ENCODE results near the gene ZC3H10. TPM values are rescaled to one million over a fixed set of nuclear protein-coding genes. Genes with fewer than 3 reads are reported as not detected.

Gene ZC3H10
- total RNA-seq, 1 donor from 2014 or later, result 5.0 TPM

DNA sequence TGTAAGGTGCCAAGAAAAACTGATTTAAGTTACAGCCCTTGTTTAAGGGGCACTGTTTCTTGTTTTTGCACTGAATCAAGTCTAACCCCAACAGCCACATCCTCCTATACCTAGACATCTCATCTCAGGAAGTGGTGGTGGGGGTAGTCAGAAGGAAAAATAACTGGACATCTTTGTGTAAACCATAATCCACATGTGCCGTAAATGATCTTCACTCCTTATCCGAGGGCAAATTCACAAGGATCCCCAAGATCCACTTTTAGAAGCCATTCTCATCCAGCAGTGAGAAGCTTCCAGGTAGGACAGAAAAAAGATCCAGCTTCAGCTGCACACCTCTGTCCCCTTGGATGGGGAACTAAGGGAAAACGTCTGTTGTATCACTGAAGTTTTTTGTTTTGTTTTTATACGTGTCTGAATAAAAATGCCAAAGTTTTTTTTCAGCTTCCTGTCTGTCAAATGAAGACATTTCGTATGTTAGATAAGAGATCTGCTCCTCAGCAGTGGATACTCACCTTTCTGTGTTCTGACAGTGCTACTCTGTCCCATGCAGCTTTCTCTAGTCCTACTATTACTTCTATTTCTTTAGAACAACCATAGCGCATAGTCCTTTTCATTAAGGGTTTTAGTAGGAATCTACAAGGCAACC is 14.9 kb upstream of the ZC3H10 start:
- no peak for DNase-seq (ENCODE audit: low read depth in 2 of 2)

DNA sequence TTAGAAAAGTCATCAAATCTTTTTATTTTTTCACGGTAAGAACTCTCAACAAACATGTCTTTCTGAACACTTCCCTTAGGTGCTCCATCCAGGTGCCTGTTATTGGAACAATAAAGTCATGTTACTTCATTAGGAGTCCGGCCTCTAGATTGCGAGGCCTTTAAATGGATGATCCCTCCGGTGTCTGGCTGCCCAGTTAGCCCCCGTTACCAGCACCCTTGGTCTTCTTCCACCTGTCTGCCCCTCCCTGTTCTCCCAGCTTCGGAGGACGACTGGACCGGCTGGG is 14.3 kb upstream of the ZC3H10 start:
- DNase-seq (ENCODE audit: low read depth in 2 of 2), result no peak

DNA sequence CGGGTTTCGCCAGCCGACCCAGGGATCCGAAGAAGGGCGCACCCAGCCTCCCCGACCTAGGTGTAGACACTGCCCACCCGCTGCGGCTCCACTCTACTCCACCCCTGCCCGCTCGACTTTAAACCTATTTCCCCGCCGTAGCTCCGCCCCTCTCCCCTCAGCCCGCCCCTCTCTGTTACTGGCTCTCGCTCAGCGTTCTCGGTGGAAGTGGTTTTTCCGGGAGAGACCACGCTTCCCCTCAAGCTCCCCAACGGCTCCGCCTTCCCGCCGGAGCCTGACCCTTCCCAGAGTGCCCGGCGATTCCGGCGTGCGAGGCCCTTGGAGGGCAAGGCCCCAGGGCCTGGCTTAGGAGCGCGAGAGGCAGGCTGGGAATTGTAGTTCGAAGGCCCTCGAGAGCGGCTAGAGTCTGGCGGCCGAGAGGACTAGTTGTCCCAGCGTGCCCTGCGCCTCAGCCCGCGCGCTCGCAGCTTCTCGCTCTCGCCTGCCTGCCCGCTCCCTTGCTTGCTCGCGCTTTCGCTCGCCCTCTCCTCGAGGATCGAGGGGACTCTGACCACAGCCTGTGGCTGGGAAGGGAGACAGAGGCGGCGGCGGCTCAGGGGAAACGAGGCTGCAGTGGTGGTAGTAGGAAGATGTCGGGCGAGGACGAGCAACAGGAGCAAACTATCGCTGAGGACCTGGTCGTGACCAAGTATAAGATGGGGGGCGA is 13.8 kb upstream of the ZC3H10 start, which contains the start of gene PA2G4:
TSS of gene PA2G4 (plus strand) at position 451 of the 706 bp plus-strand sequence. CDS start at position 630, 179 bp downstream.
- DNase-seq (ENCODE audit: low read depth in 2 of 2), result peak; percentile 99 to 100

DNA sequence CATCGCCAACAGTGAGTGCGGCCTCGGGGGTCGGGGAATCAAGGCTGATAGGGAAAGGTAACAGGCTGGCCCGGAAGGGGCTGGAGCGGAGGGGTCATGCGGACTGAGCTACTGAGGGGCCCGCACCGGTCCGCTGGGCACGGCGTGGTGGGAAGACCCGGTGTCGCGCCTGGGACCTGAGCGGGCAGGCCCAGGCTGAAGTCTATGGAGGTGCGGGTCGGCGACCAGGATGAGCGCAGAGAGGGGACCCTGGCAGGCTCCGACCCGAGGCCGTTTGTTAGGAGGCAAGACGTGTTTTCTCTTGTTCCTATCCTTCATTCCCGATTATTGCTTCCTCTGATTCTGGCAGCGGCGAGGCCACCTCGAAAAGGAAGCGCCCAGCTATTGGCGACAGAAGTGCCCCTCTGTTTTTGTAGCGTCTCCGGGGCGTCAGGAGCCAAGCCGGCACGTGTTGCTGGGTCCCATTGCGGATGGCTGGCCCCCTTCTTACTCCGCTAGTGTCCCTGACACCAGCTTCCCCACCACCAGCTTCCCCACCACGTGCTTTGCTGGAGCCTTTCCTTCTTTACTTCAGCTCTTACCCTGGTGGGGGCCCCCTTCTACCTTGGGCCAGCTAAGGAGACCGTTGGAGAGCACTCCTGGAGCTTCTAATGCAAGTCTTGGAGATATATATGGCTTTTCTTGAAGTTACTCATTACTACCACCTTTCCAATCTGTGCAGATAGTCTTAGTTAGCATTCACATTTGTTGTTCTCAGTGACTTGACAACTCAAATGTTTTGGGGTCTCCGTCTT is 13.1 kb upstream of the ZC3H10 start:
- DNase-seq (ENCODE audit: low read depth in 2 of 2), result peak; percentile 31 to 56

DNA sequence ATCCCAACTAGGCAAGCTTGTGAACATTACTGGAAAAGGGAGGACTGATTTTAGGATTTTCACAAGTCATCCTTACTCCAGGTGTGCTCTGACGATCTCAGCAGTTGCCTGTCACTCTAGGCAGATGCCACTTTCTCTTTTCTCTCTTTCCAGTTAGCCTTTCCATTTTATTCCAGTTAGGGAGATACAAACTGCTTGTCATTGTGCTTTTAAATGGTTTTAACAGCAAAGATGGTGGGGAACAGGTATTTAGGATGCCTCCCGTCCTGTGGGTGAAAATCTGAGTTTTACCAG is 12.5 kb upstream of the ZC3H10 start:
- no peak for DNase-seq (ENCODE audit: low read depth in 2 of 2)

DNA sequence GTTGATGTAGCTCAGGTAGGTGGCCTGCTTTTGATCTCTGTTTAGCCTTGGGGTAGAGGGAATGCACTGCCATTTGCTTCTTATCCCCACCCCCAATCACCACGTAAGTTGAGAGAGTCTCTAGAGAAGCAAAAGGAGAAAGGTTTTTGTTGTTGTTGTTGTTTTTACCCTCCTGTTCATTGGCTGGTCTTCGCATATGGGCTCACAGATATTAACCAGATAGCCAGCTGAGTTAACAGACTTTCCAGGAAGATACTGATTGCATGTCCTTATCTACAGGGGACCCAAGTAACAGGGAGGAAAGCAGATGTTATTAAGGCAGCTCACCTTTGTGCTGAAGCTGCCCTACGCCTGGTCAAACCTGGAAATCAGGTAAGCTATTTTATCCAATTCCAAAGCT is 10.8 kb upstream of the ZC3H10 start:
- no peak for DNase-seq (ENCODE audit: low read depth in 2 of 2)

DNA sequence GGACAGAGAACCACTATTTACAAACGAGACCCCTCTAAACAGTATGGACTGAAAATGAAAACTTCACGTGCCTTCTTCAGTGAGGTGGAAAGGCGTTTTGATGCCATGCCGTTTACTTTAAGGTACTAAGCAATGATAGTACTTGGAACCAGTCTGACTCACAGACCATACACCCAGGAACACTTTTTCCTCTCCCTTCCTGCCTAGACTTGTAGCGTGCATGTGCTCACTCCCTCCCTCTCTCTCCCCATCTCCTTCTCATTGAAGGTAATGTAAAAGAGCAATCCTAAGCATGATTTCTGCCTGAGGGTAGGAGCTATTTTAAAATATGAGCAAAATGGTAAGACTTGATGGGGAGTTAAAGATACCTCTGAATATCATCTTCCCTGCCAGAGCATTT is 7.5 kb upstream of the ZC3H10 start:
- DNase-seq (ENCODE audit: low read depth in 2 of 2), result no peak

DNA sequence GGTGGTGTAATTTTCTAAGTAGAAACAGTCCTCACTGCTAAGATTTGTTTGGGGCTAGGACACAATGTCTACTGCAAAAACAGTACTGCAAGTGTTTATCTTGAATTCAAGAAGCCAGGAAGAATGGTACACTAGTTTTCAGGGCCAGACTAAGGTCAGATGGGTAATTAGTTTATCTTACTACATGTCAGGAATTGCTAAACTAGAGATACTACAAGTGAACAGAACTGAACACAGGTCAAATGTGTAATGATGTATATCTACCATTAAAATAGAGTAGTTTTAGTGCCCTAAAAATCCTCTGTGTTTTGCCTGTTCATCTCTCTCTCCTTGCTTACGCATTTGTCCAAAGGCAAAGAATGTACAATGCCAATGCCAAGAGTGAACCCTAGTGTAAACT is 4.0 kb upstream of the ZC3H10 start:
- no peak for DNase-seq (ENCODE audit: low read depth in 2 of 2)

DNA sequence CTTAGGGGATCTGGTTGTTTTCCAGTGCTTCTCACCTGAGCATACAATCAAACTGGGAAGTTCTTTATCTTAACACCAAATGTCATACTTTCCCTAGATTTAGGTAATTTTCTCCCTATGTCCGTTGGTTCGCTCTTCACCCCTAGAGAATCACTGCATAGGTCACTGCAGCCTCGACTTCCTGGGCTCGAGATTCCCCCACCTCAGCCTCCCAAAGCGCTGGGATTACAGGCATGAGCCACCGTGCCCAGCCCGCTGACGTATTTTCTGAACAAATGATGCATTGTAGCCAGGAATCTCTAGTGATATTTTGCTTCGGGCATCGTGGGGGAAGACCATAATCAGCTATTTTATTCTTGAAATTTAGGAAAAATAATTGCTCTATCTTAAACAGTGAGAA is 2.7 kb upstream of the ZC3H10 start:
- peak; percentile 46 to 47 for DNase-seq (ENCODE audit: low read depth in 2 of 2)

DNA sequence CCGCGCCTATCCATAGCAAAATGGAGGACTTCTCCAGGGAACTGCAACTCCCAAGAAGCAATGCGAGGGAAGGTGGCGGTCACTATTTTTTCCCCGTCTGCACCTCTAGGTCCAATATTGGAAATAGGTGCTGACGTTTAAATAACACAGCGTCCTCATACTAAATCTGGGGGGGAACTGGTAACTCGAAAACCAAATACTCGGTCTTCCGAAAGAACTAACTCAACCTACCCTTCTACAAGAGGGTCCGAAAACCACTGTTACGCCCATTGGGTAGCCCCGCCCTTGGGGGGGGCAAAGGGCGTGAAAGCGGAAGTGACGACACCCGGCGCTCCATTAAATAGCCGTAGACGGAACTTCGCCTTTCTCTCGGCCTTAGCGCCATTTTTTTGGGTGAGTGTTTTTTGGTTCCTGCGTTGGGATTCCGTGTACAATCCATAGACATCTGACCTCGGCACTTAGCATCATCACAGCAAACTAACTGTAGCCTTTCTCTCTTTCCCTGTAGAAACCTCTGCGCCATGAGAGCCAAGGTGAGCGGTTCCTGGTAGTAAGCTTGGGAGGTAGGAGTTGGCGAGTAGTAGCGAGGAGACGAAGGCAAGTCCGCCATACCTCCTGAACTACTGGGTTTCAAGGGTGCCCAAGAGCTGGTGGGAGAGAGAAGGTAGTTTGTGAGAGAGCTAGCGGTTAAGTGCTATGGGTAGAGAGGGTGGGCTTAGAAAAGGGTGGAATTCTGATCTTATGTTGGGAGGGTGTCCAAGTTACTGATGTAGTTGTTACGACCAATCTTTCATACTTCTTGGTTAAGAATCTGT is 1.6 kb upstream of the ZC3H10 start, which contains the start of gene RPL41:
TSS of gene RPL41 (plus strand) at position 367 of the 815 bp plus-strand sequence.
- peak; percentile 97 for DNase-seq (ENCODE audit: low read depth in 2 of 2)

DNA sequence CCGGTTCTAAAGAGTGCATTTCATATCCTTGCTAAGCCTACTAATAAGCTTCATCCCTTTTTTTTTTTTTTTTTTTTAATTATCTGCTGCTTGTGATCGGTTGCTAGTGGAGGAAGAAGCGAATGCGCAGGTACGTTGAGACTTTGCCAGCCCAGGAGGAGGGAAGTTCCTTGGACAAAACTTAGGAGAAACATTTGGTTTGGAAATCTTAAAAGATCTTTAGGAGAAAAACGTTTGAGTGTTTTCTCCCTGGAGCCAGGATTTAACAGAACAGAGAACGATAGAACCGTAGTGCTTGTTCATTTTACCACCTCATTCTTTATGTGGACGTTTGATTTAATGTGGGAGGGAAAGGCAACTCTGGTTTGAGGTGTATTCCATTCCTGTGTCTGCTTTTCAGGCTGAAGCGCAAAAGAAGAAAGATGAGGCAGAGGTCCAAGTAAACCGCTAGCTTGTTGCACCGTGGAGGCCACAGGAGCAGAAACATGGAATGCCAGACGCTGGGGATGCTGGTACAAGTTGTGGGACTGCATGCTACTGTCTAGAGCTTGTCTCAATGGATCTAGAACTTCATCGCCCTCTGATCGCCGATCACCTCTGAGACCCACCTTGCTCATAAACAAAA is 872 bp upstream of the ZC3H10 start:
- peak in 1 of 2 donors; percentile 25 for DNase-seq (ENCODE audit: low read depth in 2 of 2)

DNA sequence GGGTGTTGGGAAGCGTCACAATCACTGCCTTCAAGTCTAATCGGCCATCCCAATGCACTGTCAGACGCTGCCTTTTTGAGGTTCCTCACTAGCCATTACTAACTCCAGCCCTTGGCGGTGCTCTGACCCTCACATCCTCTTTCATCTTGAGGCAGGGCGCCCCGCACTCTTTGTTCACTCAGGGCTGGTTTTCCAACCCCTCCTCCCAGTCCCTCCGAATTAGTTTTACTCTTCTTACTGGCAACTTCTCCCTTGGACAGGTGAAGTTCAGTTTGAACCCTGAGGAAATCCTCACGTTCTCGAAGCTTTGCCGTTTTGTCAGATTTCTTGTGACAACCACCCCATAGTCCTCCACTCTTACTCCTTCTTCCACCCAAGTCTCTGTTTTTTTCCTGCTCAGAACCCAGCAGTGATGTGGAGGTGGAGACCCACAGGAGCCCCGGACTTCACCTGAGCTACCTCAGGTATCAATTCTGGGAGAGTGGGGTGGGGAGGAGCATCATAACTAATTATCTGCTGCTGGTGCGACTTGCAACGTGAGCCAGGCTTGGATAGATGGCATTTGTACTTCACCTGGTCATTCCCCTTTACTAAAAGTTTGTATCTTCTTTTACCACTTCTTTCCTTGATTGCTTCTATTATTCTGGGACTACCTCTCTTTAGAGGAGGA is 757 bp downstream of the ZC3H10 start:
- no peak for DNase-seq (ENCODE audit: low read depth in 2 of 2)

DNA sequence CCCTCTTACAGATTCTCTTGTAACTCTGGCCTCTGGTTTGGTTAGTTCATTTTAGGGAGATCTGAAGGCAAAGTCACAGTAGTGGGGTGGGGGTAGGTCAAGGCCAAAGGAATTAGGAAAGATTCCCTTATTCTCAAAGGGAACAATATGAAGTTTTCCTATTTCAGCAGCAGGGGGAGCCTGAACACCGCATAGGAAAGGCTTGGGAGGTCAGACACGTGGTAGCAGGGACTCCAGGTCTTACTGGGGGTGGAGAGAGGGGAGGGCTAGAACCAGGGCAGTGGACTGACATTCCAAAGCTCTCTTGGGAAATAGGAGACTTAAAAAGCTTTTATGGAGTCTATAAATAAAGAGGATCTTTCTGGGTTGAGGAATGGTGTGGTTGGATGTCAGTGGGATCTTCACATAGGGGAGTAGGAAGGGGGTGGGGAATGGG is 1.3 kb downstream of the ZC3H10 start:
- DNase-seq (ENCODE audit: low read depth in 2 of 2), result peak; percentile 93 to 94

DNA sequence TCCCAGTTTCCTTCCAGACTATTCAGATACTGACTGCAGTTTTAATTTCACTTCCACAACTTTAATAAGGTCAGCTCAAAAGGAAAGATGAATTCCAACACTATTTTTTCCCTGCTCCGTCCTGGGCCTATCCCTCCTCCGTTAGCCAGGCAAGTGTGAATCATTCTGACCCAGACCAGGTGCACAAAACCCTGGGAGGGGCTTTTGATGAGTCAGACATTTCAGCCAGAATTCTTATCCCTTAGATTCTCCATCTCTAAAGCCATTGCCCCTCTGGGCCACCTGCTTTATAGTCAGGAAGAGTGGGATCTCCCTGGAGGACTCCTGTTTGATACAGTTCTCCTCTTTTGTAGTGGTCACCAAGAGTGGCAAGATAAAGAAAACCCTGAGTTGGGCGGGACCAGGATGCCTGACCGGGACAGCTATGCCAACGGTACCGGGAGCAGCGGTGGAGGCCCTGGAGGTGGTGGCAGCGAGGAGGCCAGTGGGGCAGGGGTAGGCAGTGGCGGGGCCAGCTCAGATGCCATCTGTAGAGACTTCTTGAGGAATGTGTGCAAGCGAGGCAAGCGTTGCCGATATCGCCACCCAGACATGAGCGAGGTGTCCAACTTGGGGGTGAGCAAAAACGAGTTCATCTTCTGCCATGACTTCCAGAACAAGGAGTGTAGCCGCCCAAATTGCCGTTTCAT is 2.2 kb downstream of the ZC3H10 start:
- no peak for DNase-seq (ENCODE audit: low read depth in 2 of 2)

DNA sequence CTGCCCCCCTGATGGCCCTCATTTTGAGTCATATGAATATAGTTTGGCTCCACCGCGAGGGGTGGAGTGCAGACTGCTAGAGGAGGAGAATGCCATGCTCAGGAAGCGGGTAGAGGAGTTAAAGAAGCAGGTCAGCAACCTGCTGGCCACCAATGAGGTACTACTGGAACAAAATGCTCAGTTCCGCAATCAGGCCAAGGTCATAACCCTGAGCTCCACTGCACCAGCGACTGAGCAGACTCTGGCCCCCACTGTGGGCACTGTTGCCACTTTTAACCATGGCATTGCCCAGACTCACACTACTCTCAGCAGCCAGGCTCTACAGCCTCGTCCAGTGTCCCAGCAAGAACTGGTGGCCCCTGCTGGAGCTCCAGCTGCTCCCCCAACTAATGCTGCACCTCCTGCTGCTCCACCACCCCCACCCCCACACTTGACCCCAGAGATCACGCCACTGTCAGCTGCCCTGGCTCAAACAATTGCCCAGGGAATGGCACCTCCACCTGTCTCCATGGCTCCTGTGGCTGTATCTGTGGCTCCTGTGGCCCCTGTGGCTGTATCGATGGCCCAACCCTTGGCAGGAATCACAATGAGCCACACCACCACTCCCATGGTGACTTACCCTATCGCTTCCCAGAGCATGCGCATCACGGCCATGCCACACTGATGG is 3.3 kb downstream of the ZC3H10 start:
- no peak for DNase-seq (ENCODE audit: low read depth in 2 of 2)

DNA sequence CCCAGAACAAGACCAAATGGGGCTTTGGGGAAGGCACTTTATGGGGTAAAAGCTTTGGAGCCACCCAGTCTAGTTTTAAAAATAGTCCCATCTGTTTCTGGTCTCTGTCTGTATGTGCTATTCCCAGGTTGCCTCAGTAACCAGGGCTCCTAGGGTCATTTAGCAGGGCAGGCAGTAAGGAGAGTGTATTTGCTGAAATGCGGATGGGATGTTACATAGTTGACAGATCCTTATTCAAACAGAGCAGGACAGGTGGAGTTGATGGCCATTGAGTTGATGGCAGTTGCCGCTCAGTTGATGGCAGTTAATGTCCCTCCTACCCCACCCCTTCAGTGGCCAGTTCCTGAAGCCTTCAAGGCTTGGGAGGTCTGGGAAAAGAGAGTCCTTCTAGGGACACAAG is 4.6 kb downstream of the ZC3H10 start:
- no peak for DNase-seq (ENCODE audit: low read depth in 2 of 2)

DNA sequence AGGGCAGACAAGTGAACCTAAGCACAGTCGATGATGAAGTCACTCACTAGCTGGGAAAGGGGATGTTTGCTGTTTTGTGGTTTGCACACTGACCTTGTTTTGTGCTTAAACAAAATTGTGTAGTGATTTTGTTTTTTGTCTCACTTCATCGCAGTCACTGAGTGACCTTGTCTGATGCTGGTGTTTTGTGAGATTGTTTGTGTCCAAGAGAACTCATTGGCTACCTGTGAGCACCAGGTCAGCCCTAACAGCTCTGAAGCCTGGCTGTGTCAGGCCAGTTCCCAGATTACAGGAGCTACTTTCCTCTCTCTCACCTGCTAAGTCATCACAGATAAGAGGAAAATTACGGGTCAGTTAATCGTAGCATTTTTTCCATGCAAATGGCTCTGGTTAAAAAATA is 6.1 kb downstream of the ZC3H10 start:
- no peak for DNase-seq (ENCODE audit: low read depth in 2 of 2)

DNA sequence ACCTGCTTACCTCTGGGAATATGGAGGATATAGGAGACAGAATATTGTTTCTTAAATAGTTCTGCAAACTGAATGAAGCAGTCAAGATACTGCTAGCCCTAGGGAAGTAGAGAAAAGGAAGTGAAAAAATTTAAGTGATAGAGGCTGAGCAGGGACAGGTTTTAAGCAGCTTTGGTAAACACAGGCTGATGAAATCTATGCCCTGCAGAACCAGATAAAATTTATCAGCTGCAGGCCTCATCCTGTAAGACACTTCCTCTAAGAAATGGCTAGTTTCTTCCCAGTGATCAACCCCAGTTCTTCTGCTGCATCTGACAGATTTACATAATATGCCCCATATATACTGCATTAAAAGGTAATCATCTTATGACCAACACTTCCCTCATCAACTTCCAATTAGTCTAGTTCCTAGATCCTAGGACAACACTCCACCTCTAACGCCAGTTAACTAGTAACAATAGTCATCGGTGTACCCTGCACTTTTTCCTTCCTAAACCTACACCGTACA is 8.7 kb downstream of the ZC3H10 start:
- no peak for DNase-seq (ENCODE audit: low read depth in 2 of 2)

DNA sequence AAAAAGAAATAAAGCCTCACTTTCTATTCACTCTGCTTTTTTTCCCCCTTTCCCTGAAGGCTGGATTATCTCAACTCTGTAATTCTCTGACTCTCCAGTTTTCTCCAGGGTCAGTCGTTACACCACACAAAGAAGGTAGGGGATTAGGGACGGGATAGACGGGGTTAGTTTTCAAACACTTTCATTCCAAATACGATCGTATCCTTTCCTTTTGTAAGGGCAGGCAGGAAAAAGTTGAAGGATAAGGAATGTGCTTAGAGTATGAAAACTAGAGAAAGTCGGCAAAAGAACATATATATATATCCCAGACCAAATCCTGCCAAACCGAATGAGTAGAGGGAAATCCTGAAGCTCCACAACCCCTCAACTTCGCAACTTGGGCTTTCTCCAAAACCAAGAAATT is 9.4 kb downstream of the ZC3H10 start:
- DNase-seq (ENCODE audit: low read depth in 2 of 2), result no peak

All from lung microvascular endothelial cell (primary cell).